IMR-90 (cell line): Measurements from ENCODE around the gene KCNMA1.

Experiments
- CEBPB ChIP-seq: IDR thresholded peaks from 2 replicates; pipeline ENCODE4 v1.6.1; 2012; ENCODE audit warnings: low read depth, low read length, improper control_type of control experiment
- CHD1 ChIP-seq: IDR thresholded peaks from 2 replicates; pipeline ENCODE4 v1.6.1; 2012; ENCODE audit warnings: low read depth, low read length, improper control_type of control experiment
- CTCF ChIP-seq: conservative IDR thresholded peaks from 2 replicates; pipeline ENCODE4 v1.5.1; 2012; ENCODE audit warnings: mild to moderate bottlenecking, low read depth, low read length, improper control_type of control experiment
- MXI1 ChIP-seq: IDR thresholded peaks from 2 replicates; pipeline ENCODE4 v1.6.1; 2012; ENCODE audit warnings: low read depth, mild to moderate bottlenecking, low read length, moderate library complexity, borderline replicate concordance
- POLR2A ChIP-seq: IDR thresholded peaks from 2 replicates; pipeline ENCODE4 v1.6.1; 2012; ENCODE audit warnings: mild to moderate bottlenecking, low read depth, low read length
- RFX5 ChIP-seq: IDR thresholded peaks from 2 replicates; pipeline ENCODE4 v1.8.0; 2012; ENCODE audit warnings: low read depth, mild to moderate bottlenecking, low read length, moderate library complexity

DNA sequence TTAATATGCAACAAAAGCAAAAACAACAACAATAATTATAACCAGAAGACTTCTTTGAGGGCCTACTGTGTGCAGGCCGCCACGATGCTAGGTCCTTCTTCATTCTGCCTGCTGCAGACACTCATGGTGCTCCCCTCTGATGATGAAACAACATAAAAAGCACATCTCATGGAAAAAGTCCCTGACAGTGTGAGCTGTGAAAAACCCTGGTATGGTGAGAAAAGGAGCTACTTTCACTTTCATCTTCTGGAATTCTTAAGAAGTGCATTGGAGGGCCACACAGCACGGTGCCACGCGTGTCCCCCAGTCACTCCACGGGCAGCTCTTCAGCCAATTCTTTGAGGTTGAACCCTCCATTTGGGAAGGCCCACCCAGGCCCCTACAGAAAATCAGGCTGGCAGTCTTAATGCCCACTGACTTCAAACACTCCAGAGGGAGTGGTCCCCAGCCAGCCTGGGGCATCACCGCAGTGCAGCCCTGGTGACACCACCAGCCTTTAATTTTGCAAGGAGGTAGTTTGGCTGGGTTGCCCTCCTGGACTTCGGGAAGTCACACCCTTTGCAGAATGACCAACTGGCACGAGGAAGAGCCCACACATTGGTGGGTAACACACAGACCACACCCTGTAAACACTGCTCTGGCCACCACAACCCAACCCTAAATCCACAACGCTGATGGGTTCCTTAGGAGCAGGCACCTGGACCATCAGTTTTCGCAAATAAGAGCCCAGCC lies 7.7 kb downstream of the KCNMA1 start:
- TF ChIP-seq CTCF (no peak), POLR2A (no peak), MXI1 (no peak), RFX5 (no peak), CEBPB (no peak), CHD1 (no peak)
